ENCODE results near the gene RGS7BP.

RGS7BP gene

GRCh38 chr5:64487283-64487682 lies 18.5 kb upstream of the RGS7BP start:
- no peak overlapping the region for H3K4me3 ChIP-seq (replicated peaks; ENCODE audit: low read depth, low read length)
- no peaks in the 10 kb centered on the region for H3K27me3 ChIP-seq (replicated peaks; ENCODE audit: control insufficient read depth, insufficient read depth, low read length)
- DNase-seq (ENCODE audit: extremely low read depth, insufficient read length), result no peak

GRCh38 chr5:64489857-64490256 lies 16.0 kb upstream of the RGS7BP start:
- Histone ChIP-seq H3K36me3 (ENCODE audit: control insufficient read depth, insufficient read depth, low read length) (no peaks in the 10 kb centered on the region), H3K4me3 (replicated peaks; ENCODE audit: low read depth, low read length) (no peak overlapping the region), H3K27me3 (replicated peaks; ENCODE audit: control insufficient read depth, insufficient read depth, low read length) (no peaks in the 10 kb centered on the region)
- no peak for DNase-seq (ENCODE audit: extremely low read depth, insufficient read length)
- no peak for TF ChIP-seq CTCF (IDR thresholded peaks at IDR 0.05; ENCODE audit: insufficient read depth, low read length, poor library complexity, severe bottlenecking)

More at GRCh38 chr5:64487283-64487682, 18.5 kb upstream of the RGS7BP start:
- H3K36me3 ChIP-seq (ENCODE audit: control insufficient read depth, insufficient read depth, low read length), result no peaks in the 10 kb centered on the region
- no peak for TF ChIP-seq CTCF (IDR thresholded peaks at IDR 0.05; ENCODE audit: insufficient read depth, low read length, poor library complexity, severe bottlenecking)

GRCh38 chr5:64497386-64497785 lies 8.4 kb upstream of the RGS7BP start:
- Histone ChIP-seq H3K27me3 (replicated peaks; ENCODE audit: control insufficient read depth, insufficient read depth, low read length) (no peaks in the 10 kb centered on the region; the same call in 1 of the 2 replicates), H3K36me3 (ENCODE audit: control insufficient read depth, insufficient read depth, low read length) (no peaks in the 10 kb centered on the region), H3K4me3 (replicated peaks; ENCODE audit: low read depth, low read length) (no peak overlapping the region)
- no peak for TF ChIP-seq CTCF (IDR thresholded peaks at IDR 0.05; ENCODE audit: insufficient read depth, low read length, poor library complexity, severe bottlenecking)
- DNase-seq (ENCODE audit: extremely low read depth, insufficient read length), result no peak

GRCh38 chr5:64502196-64502595 lies 3.6 kb upstream of the RGS7BP start:
- H3K27me3 ChIP-seq (replicated peaks; ENCODE audit: control insufficient read depth, insufficient read depth, low read length), result peaks cover 2% of the 10 kb centered on the region
- H3K4me3 ChIP-seq (replicated peaks; ENCODE audit: low read depth, low read length), result no peak overlapping the region
- no peaks in the 10 kb centered on the region for H3K36me3 ChIP-seq (ENCODE audit: control insufficient read depth, insufficient read depth, low read length)
- DNase-seq (ENCODE audit: extremely low read depth, insufficient read length), result no peak
- TF ChIP-seq CTCF (IDR thresholded peaks at IDR 0.05; ENCODE audit: insufficient read depth, low read length, poor library complexity, severe bottlenecking), result no peak

DNA sequence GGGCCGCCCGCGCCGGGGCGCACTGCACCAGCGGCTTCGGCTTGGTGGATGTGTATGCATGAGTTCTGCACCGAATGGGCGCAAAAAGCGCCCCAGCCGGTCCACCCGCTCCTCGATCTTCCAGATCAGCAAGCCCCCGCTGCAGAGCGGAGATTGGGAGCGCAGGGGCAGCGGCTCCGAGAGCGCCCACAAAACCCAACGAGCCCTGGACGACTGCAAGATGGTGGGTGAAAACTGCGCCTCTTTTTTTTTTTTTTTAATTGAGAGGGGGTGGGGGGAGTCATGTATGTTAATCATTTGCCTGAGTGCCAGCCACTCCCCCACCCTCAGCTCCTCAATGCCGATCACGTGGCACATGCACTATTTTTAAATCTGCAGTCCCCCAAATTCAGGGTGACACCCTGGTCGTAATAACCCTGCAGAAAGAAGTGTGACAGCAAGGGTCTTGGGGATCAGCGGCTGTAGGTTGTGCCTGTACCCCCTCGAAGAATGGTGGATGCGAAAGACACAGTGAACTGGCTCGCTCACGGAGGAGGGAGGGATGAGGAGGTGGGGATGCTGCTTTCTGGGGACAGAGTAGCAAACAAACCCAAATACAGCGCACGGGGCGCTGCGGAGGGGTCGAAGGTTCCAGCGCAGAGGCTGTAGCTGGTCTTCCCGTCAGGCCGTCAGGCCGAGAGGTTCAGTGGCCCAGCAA lies 900 bp downstream of the RGS7BP start:
- H3K4me3 ChIP-seq (replicated peaks; ENCODE audit: low read depth, low read length), result no peak overlapping the region; the same call in 1 of the 2 replicates
- TF ChIP-seq CTCF (IDR thresholded peaks at IDR 0.05; ENCODE audit: insufficient read depth, low read length, poor library complexity, severe bottlenecking), result no peak
- H3K27me3 ChIP-seq (replicated peaks; ENCODE audit: control insufficient read depth, insufficient read depth, low read length), result peaks cover 2% of the 10 kb centered on the region
- no peak for DNase-seq (ENCODE audit: extremely low read depth, insufficient read length)
- no peaks in the 10 kb centered on the region for H3K36me3 ChIP-seq (ENCODE audit: control insufficient read depth, insufficient read depth, low read length)

DNA sequence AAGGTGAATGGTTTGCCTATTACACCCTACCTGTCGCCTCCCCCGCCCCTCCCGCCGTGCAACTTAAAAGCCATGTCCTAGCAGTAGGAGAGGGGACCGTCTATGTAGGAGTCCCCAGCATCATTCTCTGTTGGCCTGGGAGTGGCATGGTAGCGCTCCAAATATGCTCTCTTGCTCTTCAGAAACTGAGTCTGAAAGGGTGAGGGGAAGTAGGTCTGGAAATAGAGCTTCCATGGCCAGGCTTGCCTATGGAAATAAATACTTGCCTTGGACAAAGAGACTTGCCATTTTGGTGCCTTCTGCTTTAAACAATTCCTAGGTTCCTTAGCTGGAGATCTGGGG lies 1.4 kb downstream of the RGS7BP start:
- no peak for DNase-seq (ENCODE audit: extremely low read depth, insufficient read length)
- TF ChIP-seq CTCF (IDR thresholded peaks at IDR 0.05; ENCODE audit: insufficient read depth, low read length, poor library complexity, severe bottlenecking), result no peak
- Histone ChIP-seq H3K36me3 (ENCODE audit: control insufficient read depth, insufficient read depth, low read length) (no peaks in the 10 kb centered on the region), H3K27me3 (replicated peaks; ENCODE audit: control insufficient read depth, insufficient read depth, low read length) (peaks cover 2% of the 10 kb centered on the region), H3K4me3 (replicated peaks; ENCODE audit: low read depth, low read length) (no peak overlapping the region)
